GM12878 (cell line): ENCODE results near the gene OSGIN1. TPM values are rescaled to one million over a fixed set of nuclear protein-coding genes. Genes with fewer than 3 reads are reported as not detected.

Experiments
- ATAC-seq: fragments of 200-7000 bp; cut with Tn5 transposase; 3 replicates; pipeline ENCODE4 v1.9.1; 2020; ENCODE audit warnings: mild to moderate bottlenecking, moderate library complexity
- BruUV-seq: library from RNA; stranded (reverse); fragments of 400-500 nt; replicated peaks from 2 replicates; lab custom pipeline; 2021; lab: Mats Ljungman, UMichigan
- CTCF ChIA-PET: fragments of 300-600 bp; sonication (Branson Sonifier 250); formaldehyde crosslinking; extraction: SDS; loops from one replicate; lab custom pipeline; 2021; ENCODE audit warnings: inconsistent platforms; lab: Yijun Ruan, JAX
- POLR2A ChIA-PET: fragments of 350-600 bp; formaldehyde crosslinking; extraction: SDS; loops from one replicate; lab custom pipeline; 2021; ENCODE audit warnings: inconsistent platforms; lab: Charles Lee
- RAD21 ChIA-PET: fragments of 300-600 bp; sonication (Branson Sonifier 250); formaldehyde crosslinking; loops from one replicate; lab custom pipeline; 2023; ENCODE audit warnings: antibody characterized with exemption; ENCODE audit not compliant: unreplicated experiment; lab: Charles Lee
- SMC1A ChIA-PET: fragments of 300-600 bp; sonication (Branson Sonifier 250); formaldehyde crosslinking; loops from one replicate; lab custom pipeline; 2023; ENCODE audit not compliant: unreplicated experiment, uncharacterized antibody; lab: Charles Lee
- DNase-seq: peaks from one replicate; pipeline ENCODE4 v3.0.0-alpha.2; 2011; ENCODE audit warnings: low read depth, low spot score
- FAIRE-seq: peaks from 3 replicates; lab custom pipeline; 2011; peaks lifted over from hg19 to GRCh38; lab: Jason Lieb, UNC
- H2AFZ ChIP-seq: 2 replicates; pipeline ENCODE4 v1.6.0; 2011; ENCODE audit warnings: low read depth, low read length, control low read depth; ENCODE audit not compliant: control insufficient read depth
- H3K27ac ChIP-seq: 2 replicates; pipeline ENCODE4 v1.5.1; 2011; ENCODE audit warnings: control low read depth; ENCODE audit not compliant: control insufficient read depth, insufficient read depth
- H3K27me3 ChIP-seq, 2 experiments: replicated peaks in 1 of 2; 2 replicates each; pipeline versions ENCODE4 v1.6.0 to v1.6.1; 2011; ENCODE audit warnings: low read length in 1 of 2; ENCODE audit not compliant: control insufficient read depth in 2 of 2, insufficient read depth in 2 of 2
- H3K36me3 ChIP-seq, 2 experiments: 2 replicates each; pipeline ENCODE4 v1.5.1; 2011; ENCODE audit warnings: low read length in 1 of 2; ENCODE audit not compliant: control insufficient read depth in 2 of 2, insufficient read depth in 2 of 2
- H3K4me1 ChIP-seq: 2 replicates; pipeline ENCODE4 v1.6.1; 2011; ENCODE audit warnings: mild to moderate bottlenecking, low read length, moderate library complexity, mixed read lengths; ENCODE audit not compliant: control insufficient read depth, insufficient read depth
- H3K4me2 ChIP-seq: 2 replicates; pipeline ENCODE4 v1.6.0; 2011; ENCODE audit warnings: control low read depth; ENCODE audit not compliant: control insufficient read depth, insufficient read depth
- H3K4me3 ChIP-seq: fragments of 200-600 bp; sonication (generic); 2 replicates; pipeline ENCODE4 v1.5.1; 2016
- H3K79me2 ChIP-seq: 2 replicates; pipeline ENCODE4 v1.6.0; 2011; ENCODE audit warnings: low read length; ENCODE audit not compliant: control insufficient read depth, insufficient read depth
- H3K9ac ChIP-seq: 2 replicates; pipeline ENCODE4 v1.8.0; 2011; ENCODE audit warnings: low read length, control low read depth, mixed read lengths; ENCODE audit not compliant: control insufficient read depth, insufficient read depth
- H3K9me3 ChIP-seq: replicated peaks from 3 replicates; pipeline ENCODE4 v1.5.1; 2011; ENCODE audit warnings: mild to moderate bottlenecking, low read length; ENCODE audit not compliant: control insufficient read depth, insufficient read depth
- H4K20me1 ChIP-seq: 2 replicates; pipeline ENCODE4 v1.6.0; 2011; ENCODE audit not compliant: control insufficient read depth, insufficient read depth
- ASH2L ChIP-seq: fragments of 300-600, 200-600 bp; sonication (generic); IDR thresholded peaks from 2 replicates; pipeline ENCODE4 v1.6.1; 2017; ENCODE audit warnings: low read depth, mild to moderate bottlenecking, borderline replicate concordance
- BHLHE40 ChIP-seq, 2 experiments: fragments of 450-650 bp in 1 of 2; IDR thresholded peaks; 2 replicates each; pipeline ENCODE4 v1.6.1; 2011 to 2017; ENCODE audit warnings: low read depth in 2 of 2, borderline replicate concordance in 1 of 2, improper control_type of control experiment in 1 of 2, low read length in 1 of 2, mild to moderate bottlenecking in 1 of 2
- E2F4 ChIP-seq: IDR thresholded peaks from 2 replicates; pipeline ENCODE4 v1.6.1; 2012; ENCODE audit warnings: low read depth, low read length, improper control_type of control experiment
- FOXK2 ChIP-seq: fragments of 450-650 bp; IDR thresholded peaks from 2 replicates; pipeline ENCODE4 v1.6.1; 2017; ENCODE audit warnings: mild to moderate bottlenecking, moderate library complexity
- GABPA ChIP-seq: IDR thresholded peaks from 2 replicates; pipeline ENCODE4 v1.6.1; 2014; ENCODE audit warnings: antibody characterized with exemption, low read depth, mild to moderate bottlenecking, inconsistent platforms
- MYB ChIP-seq: fragments of 150-350 bp; IDR thresholded peaks from 2 replicates; pipeline ENCODE4 v1.6.1; 2014; ENCODE audit warnings: mild to moderate bottlenecking, low read depth, low read length, borderline replicate concordance
- PAX5 ChIP-seq: IDR thresholded peaks from 2 replicates; pipeline ENCODE4 v1.6.1; 2011; ENCODE audit warnings: low read depth, low read length, borderline replicate concordance
- POLR2A ChIP-seq: IDR thresholded peaks from 2 replicates; pipeline ENCODE4 v1.6.1; 2011; ENCODE audit warnings: low read depth, mild to moderate bottlenecking, low read length
- RUNX3 ChIP-seq: IDR thresholded peaks from 2 replicates; pipeline ENCODE4 v1.6.1; 2012; ENCODE audit warnings: low read length, inconsistent platforms
- SKIL ChIP-seq: fragments of 450-650 bp; IDR thresholded peaks from 2 replicates; pipeline ENCODE4 v1.6.1; 2017; ENCODE audit warnings: mild to moderate bottlenecking, low read depth, inconsistent platforms; ENCODE audit not compliant: poor library complexity, severe bottlenecking
- STAT1 ChIP-seq: fragments of 450-650 bp; conservative IDR thresholded peaks from 2 replicates; pipeline ENCODE4 v1.6.1; 2014; ENCODE audit warnings: antibody characterized with exemption, mild to moderate bottlenecking
- SUZ12 ChIP-seq: fragments of 200-600 bp; sonication (generic); IDR thresholded peaks from one replicate; pipeline ENCODE4 v1.6.1; 2018; ENCODE audit warnings: antibody characterized with exemption, mild to moderate bottlenecking; ENCODE audit not compliant: unreplicated experiment
- WGBS: methylation state at CpG from one replicate; pipeline ENCODE4 v1.1.6; 2016; ENCODE audit warnings: low lambda C conversion rate; ENCODE audit not compliant: insufficient replicate concordance, insufficient coverage; ENCODE audit errors: missing lambda C conversion rate; 5-methylcytosine and 5-hydroxymethylcytosine counted together
- in situ Hi-C: fragments of 300-500 bp; cut with MboI; formaldehyde crosslinking; loops from 9 replicates; pipeline ENCODE4 v1.14.3; 2018; ENCODE audit warnings: mixed read lengths
- intact Hi-C: fragments of 100-400 bp; cut with micrococcal nuclease; formaldehyde crosslinking; loops from one replicate; pipeline ENCODE4 v1.14.2; 2022; ENCODE audit not compliant: unreplicated experiment
- polyA plus RNA-seq, 11 experiments: library from polyadenylated mRNA; depleted of rRNA in 4 of 11; unstranded in 6 of 11; stranded (reverse) in 5 of 11; fragments of >200 nt; fragmentation: Nextera tagmentation in 4 of 11; fragmentation: Illumina TruSeq in 1 of 11; extraction: Ambion mirVana in 4 of 11; extraction: Trizol in 1 of 11; gene quantifications; 1 replicate in 1 of 11; 2 replicates in 10 of 11; pipeline versions ENCODE4 v1.2.1 to v1.2.3, GENCODE V29; 2011 to 2016; ENCODE audit warnings: inconsistent platforms in 2 of 11, missing spikeins in 2 of 11, low read depth in 1 of 11
- total RNA-seq, 4 experiments: library from RNA; depleted of rRNA in 3 of 4; stranded (reverse); fragments of >200 nt in 3 of 4; fragmentation: Illumina TruSeq in 1 of 4; extraction: Trizol in 1 of 4; gene quantifications; 2 replicates each; pipeline versions ENCODE4 v1.2.1 to v1.2.3, GENCODE V29; 2013 to 2021

OSGIN1 gene
- total and polyA plus RNA-seq, 10 of the 15 experiments (the other 5 are each of a cell fraction or from before 2014, with no cell fraction given): 0.06 to 0.18 (median 0.13) TPM; not detected in 5

- no peaks in the 10 kb centered on the region for H3K36me3 ChIP-seq
- BruUV-seq: no TSS peak
- no peak for ATAC-seq
- POLR2A ChIA-PET: no interaction called here
- no peak overlapping the region for H3K9ac ChIP-seq
- CTCF ChIA-PET: no interaction called here
- DNase-seq: no peak
- in situ Hi-C loops (no loop called here), intact Hi-C loops (no loop called here)
- H2AFZ ChIP-seq: no peak overlapping the region
- H3K4me2 ChIP-seq: no peak overlapping the region
- RAD21 ChIA-PET: no interaction called here
- FAIRE-seq: no peak
- no peaks in the 10 kb centered on the region for H3K9me3 ChIP-seq
- TF ChIP-seq PAX5 (no peak), GABPA (no peak), MYB (no peak), FOXK2 (no peak), STAT1 (no peak)
- H3K79me2 ChIP-seq: no peaks in the 10 kb centered on the region
- SMC1A ChIA-PET: no interaction called here
- H3K4me1 ChIP-seq: no peaks in the 10 kb centered on the region
- H3K4me3 ChIP-seq: no peak overlapping the region
- 57% methylated on average over 11 of the region's 11 CpGs for WGBS
- H3K27ac ChIP-seq: no peak overlapping the region
- peaks cover 0 to 2% of the 10 kb centered on the region in 2 experiments; a peak in 1 of 4 replicates for H3K27me3 ChIP-seq
- H4K20me1 ChIP-seq: no peaks in the 10 kb centered on the region
Measured at GRCh38 chr16:83990492-83990891, 37.5 kb downstream of the OSGIN1 start.

- no peak for FAIRE-seq
- BruUV-seq: no TSS peak
- Histone ChIP-seq H3K9me3 (no peaks in the 10 kb centered on the region), H3K4me2 (no peak overlapping the region), H3K4me1 (no peaks in the 10 kb centered on the region), H4K20me1 (no peaks in the 10 kb centered on the region), H3K36me3 (no peaks in the 10 kb centered on the region), H3K9ac (no peak overlapping the region), H3K27ac (no peak overlapping the region), H3K27me3 (no peaks in the 10 kb centered on the region; a peak in 1 of 4 replicates), H3K4me3 (no peak overlapping the region), H3K79me2 (no peaks in the 10 kb centered on the region), H2AFZ (no peak overlapping the region)
- no peak for ATAC-seq
- ChIA-PET POLR2A (no interaction called here), RAD21 (no interaction called here), SMC1A (no interaction called here), CTCF (no interaction called here)
- TF ChIP-seq BHLHE40 (IDR thresholded peaks at IDR 0.05; ENCODE audit: borderline replicate concordance in 1 of 2, low read depth in 2 of 2, low read length in 1 of 2) (no peak), SUZ12 (no peak), POLR2A (no peak), ASH2L (no peak), E2F4 (no peak), SKIL (no peak), RUNX3 (no peak)
- WGBS: 46% methylated on average over 6 of the region's 6 CpGs
- no peak for DNase-seq
- intact Hi-C loops (no loop called here), in situ Hi-C loops (no loop called here)
Measured at GRCh38 chr16:83992624-83993023, 39.6 kb downstream of the OSGIN1 start.
